GM12872 (cell line): ENCODE results near the gene GCH1.

ENCODE experiments used
- CTCF ChIP-seq: IDR thresholded peaks from 3 replicates; pipeline ENCODE4 v1.5.1; 2011; ENCODE audit warnings: low read depth, mild to moderate bottlenecking, low read length, moderate library complexity; ENCODE audit not compliant: insufficient read depth

GCH1 gene

DNA sequence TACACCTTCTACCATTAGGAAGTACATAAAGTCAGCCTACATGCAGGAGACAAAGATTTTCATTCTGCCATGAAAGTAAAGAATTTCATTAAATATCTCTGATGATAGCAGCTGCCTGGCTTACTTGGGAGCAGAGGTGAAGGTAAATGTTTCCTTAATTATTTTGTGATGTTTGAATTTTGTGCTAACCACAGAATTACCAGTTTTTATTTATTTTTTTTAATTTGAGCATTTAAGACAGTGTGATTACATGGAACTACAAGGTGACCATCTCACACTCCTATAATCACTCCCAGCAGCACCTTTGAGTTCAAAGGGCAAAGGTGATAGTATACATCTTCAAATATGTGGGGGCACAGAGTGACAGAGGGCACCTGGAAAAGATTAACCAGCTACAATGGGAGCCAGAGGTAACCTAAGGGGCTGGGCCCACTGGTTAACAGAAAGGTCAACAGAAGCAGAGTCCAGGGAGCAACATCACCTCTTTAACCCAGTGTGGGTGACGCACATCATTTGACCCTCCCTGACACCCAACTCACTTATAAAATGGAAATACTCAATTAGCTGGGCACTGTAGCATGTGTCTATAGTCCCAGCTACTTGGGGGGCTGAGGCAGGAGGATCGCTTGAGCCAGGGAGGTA, 65.0 kb downstream of the GCH1 start:
- TF ChIP-seq CTCF = no peak

- no peak for TF ChIP-seq CTCF
These were observed 66.4 kb downstream of the GCH1 start for GRCh38 chr14:54836231-54836630.

GRCh38 chr14:54834727-54835126, 67.9 kb downstream of the GCH1 start:
- no peak for TF ChIP-seq CTCF

- no peak for TF ChIP-seq CTCF
These were observed 68.5 kb downstream of the GCH1 start for GRCh38 chr14:54834081-54834480.

DNA sequence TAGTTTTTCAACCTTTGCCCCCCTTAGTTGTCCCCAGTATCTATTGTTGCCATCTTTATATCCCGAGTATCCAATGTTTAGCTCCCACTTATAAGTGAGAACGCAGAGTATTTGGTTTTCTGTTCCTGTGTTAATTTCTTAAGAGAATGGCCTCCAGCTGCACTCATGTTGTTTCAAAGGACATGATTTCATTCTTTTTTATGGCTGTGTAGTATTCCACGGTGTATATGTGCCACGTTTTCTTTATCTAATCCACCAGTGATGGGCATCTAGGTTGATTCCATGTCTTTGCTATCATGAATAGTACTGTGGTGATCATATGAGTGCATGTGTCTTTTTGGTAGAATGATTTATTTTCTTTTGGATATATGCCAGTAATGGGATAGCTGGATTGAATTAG, 72.0 kb downstream of the GCH1 start:
- TF ChIP-seq CTCF = no peak

GRCh38 chr14:54829486-54830224, 73.0 kb downstream of the GCH1 start:
- no peak for TF ChIP-seq CTCF

DNA sequence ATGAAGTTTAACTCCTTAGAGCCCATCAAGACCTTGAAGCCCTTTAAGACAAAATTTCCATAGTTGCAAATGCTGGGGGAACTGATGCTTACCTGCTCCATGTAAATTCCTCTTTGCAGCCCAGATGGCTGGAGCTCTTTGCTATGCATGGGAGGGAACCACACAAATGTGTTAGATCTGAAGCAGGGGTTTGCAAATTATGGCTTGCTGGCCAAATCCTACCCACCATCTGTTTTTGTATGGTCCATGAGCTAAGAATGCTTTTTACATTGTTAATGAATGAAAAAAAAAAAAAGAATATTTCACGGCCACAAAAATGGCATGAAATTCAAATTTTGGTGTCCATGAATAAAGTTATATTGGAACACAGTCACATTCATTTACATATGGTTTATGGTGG, 74.6 kb downstream of the GCH1 start:
- no peak for TF ChIP-seq CTCF
